ENCODE results near the gene SOWAHD.
"Not testable (repeated sequence)": the region's sequence is repeated elsewhere in the genome, so short reads cannot be mapped to it uniquely, and the experiment has no call there.

Gene SOWAHD

GRCh38 chrX:119759248-119759766 is 919 bp downstream of the SOWAHD start:
- DNase-seq, result peak; percentile 26

GRCh38 chrX:119760026-119760877 is 1.9 kb downstream of the SOWAHD start:
- DNase-seq, result no peak

GRCh38 chrX:119762718-119763117 is 4.3 kb downstream of the SOWAHD start:
- no peak for DNase-seq

GRCh38 chrX:119763181-119763580 is 4.8 kb downstream of the SOWAHD start:
- peak; percentile 7 for DNase-seq

- no peak for DNase-seq
Observed at GRCh38 chrX:119763836-119764387, 5.5 kb downstream of the SOWAHD start.

- DNase-seq, result not testable (repeated sequence)
Observed at GRCh38 chrX:119768436-119768835, 10.0 kb downstream of the SOWAHD start.

GRCh38 chrX:119769388-119769787 is 11.0 kb downstream of the SOWAHD start:
- DNase-seq, result not testable (repeated sequence)

- DNase-seq, result no peak
Observed at GRCh38 chrX:119775517-119776238, 17.3 kb downstream of the SOWAHD start.

GRCh38 chrX:119778829-119779228 is 20.4 kb downstream of the SOWAHD start:
- no peak for DNase-seq

GRCh38 chrX:119783026-119783425 is 24.6 kb downstream of the SOWAHD start:
- DNase-seq, result no peak

- peak; percentile 3 for DNase-seq
Observed at GRCh38 chrX:119784747-119785446, 26.5 kb downstream of the SOWAHD start.

GRCh38 chrX:119790977-119791436 is 32.6 kb downstream of the SOWAHD start:
- peak; percentile 74 for DNase-seq

- DNase-seq, result peak; percentile 94
Observed at GRCh38 chrX:119791437-119792231, 33.2 kb downstream of the SOWAHD start, which contains the start of gene RPL39. RPL39 (minus strand) TSS chrX:119791630; CDS start chrX:119791576, 54 bp downstream.

- no peak for DNase-seq
Observed at GRCh38 chrX:119801253-119802221, 43.1 kb downstream of the SOWAHD start.

- no peak for DNase-seq
Observed at GRCh38 chrX:119802546-119802945, 44.2 kb downstream of the SOWAHD start.

GRCh38 chrX:119808461-119808860 is 50.1 kb downstream of the SOWAHD start:
- not testable (repeated sequence) for DNase-seq

- DNase-seq, result no peak
Observed at GRCh38 chrX:119809185-119809666, 50.8 kb downstream of the SOWAHD start.
